Measurements from ENCODE around the gene FNDC1.

DNA sequence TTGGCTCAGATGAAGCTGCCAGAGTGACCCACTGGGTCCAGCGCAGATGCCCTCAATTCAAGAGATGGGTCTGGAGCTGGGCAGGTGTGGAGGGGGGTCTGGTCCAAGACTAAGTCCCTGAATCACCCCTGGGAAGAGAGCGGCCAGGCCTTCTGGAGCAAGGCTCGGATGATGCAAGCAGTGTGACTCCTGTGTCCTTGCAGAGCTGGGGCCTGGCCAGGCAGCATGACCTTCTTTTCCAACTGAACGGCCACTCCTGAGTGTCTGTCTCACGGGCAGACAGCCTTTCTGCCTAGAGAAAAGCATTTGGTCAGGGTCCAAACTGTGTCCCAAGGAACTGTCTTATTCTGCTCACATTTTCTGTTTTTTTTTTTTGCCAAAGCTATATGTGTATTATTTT lies 42.6 kb upstream of the FNDC1 start:
- TF ChIP-seq, protein P1, sequence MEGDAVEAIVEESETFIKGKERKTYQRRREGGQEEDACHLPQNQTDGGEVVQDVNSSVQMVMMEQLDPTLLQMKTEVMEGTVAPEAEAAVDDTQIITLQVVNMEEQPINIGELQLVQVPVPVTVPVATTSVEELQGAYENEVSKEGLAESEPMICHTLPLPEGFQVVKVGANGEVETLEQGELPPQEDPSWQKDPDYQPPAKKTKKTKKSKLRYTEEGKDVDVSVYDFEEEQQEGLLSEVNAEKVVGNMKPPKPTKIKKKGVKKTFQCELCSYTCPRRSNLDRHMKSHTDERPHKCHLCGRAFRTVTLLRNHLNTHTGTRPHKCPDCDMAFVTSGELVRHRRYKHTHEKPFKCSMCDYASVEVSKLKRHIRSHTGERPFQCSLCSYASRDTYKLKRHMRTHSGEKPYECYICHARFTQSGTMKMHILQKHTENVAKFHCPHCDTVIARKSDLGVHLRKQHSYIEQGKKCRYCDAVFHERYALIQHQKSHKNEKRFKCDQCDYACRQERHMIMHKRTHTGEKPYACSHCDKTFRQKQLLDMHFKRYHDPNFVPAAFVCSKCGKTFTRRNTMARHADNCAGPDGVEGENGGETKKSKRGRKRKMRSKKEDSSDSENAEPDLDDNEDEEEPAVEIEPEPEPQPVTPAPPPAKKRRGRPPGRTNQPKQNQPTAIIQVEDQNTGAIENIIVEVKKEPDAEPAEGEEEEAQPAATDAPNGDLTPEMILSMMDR (IDR thresholded peaks at IDR 0.05) = no peak
- no peak for TF ChIP-seq EZH2 (IDR thresholded peaks at IDR 0.05; ENCODE audit: borderline replicate concordance, insufficient read depth, low read depth, low read length, poor library complexity, severe bottlenecking)

All from B cell (primary cell).